ENCODE data around the gene FHL2.

- peak; percentile 0 for TF ChIP-seq POLR2A (IDR thresholded peaks at IDR 0.05; ENCODE audit: low read length)
- no peak for TF ChIP-seq GATA1 (IDR thresholded peaks at IDR 0.05; ENCODE audit: low read depth, low read length)
These were observed 17.7 kb downstream of the FHL2 start for GRCh38 chr2:105381101-105381668.

Measured in erythroblast (primary cell).